OCI-LY7 (cell line): ENCODE measurements around the gene GRM1.

Experiments used
- EZH2phosphoT487 ChIP-seq: fragments of 200-600 bp; sonication (generic); IDR thresholded peaks from 2 replicates; pipeline ENCODE4 v1.6.1; 2018; ENCODE audit warnings: low read depth, borderline replicate concordance, mild to moderate bottlenecking, mixed run types, antibody characterized with exemption, low read length, moderate library complexity, mixed read lengths
- TF ChIP-seq, protein P1 (sequence below): fragments of 200-600 bp; sonication (generic); conservative IDR thresholded peaks from 2 replicates; pipeline ENCODE4 v1.5.1; 2014; ENCODE audit warnings: mild to moderate bottlenecking, antibody characterized with exemption, low read length, moderate library complexity, mixed read lengths

DNA sequence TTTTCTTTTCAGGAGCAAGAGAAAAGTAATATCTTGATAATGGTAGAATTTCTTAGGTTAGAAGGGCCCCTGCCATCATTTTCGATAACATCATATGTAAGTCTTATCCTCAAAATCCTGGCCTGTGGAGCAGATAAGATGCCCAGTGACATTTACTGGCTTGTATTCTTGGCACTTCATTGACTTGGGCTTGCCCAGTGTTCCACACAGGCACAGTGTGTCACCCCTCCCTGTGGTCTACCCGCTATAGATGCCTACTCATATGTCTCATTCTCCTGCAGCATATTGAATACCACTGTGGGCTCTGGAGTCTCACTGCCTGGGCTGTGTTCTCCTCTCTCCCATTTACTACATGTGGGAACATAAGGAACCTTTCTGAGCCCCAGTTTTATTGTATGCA lies 105.0 kb downstream of the GRM1 start:
- TF ChIP-seq, protein P1, sequence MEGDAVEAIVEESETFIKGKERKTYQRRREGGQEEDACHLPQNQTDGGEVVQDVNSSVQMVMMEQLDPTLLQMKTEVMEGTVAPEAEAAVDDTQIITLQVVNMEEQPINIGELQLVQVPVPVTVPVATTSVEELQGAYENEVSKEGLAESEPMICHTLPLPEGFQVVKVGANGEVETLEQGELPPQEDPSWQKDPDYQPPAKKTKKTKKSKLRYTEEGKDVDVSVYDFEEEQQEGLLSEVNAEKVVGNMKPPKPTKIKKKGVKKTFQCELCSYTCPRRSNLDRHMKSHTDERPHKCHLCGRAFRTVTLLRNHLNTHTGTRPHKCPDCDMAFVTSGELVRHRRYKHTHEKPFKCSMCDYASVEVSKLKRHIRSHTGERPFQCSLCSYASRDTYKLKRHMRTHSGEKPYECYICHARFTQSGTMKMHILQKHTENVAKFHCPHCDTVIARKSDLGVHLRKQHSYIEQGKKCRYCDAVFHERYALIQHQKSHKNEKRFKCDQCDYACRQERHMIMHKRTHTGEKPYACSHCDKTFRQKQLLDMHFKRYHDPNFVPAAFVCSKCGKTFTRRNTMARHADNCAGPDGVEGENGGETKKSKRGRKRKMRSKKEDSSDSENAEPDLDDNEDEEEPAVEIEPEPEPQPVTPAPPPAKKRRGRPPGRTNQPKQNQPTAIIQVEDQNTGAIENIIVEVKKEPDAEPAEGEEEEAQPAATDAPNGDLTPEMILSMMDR, result no peak
- no peak for TF ChIP-seq EZH2phosphoT487
